Choroid plexus epithelial cell (primary cell): ENCODE data around the gene ASAH2.
A peak's percentile ranks its signal among the peaks of the same experiment; 100 is the strongest.

Experiments used
- DNase-seq: peaks from one replicate; pipeline ENCODE4 v3.0.0-alpha.2; 2010; ENCODE audit warnings: low read depth
- H3K4me3 ChIP-seq: 2 replicates; pipeline ENCODE4 v1.5.1; 2011; ENCODE audit warnings: low read depth, mild to moderate bottlenecking, control low read depth, low read length, moderate library complexity
- CTCF ChIP-seq: conservative IDR thresholded peaks from 2 replicates; pipeline ENCODE4 v1.5.1; 2011; ENCODE audit warnings: low read depth, mild to moderate bottlenecking, control low read depth, inconsistent platforms, low read length, moderate library complexity

Gene ASAH2

GRCh38 chr10:50221470-50221869, 29.8 kb downstream of the ASAH2 start:
- TF ChIP-seq CTCF: no peak
- no peak for DNase-seq
- no peak overlapping the region for H3K4me3 ChIP-seq

DNA sequence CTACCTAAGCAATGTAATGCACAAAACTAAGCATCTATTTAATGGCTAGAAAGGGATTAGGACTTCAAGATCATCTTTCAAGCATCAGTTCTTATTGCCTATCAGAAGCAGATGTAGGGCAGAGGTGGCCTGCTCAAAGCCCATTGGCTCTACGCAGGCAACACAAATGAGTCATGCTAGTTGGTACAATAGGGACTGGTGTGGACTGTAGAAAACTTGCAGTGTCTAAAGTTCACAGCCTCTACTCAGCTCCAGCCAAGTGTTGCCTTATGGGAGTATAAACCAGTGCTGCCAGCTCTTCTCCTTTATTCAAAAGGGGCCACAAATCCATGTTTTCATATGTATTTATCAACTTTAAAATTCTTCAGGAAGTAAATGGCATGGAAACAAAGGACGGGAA, 31.7 kb downstream of the ASAH2 start:
- peak; percentile 2 for DNase-seq
- no peak for TF ChIP-seq CTCF
- no peak overlapping the region for H3K4me3 ChIP-seq

- no peak overlapping the region for H3K4me3 ChIP-seq
- no peak for DNase-seq
- no peak for TF ChIP-seq CTCF
Observed at GRCh38 chr10:50219200-50219599, 32.1 kb downstream of the ASAH2 start.

- H3K4me3 ChIP-seq: no peak overlapping the region
- peak; percentile 58 for DNase-seq
- no peak for TF ChIP-seq CTCF
Observed at GRCh38 chr10:50216894-50217293, 34.4 kb downstream of the ASAH2 start.

- no peak for DNase-seq
- no peak for TF ChIP-seq CTCF
Observed at GRCh38 chr10:50216418-50216817, 34.9 kb downstream of the ASAH2 start.

GRCh38 chr10:50211670-50212069, 39.6 kb downstream of the ASAH2 start:
- no peak for DNase-seq
- H3K4me3 ChIP-seq: no peak overlapping the region
- TF ChIP-seq CTCF: no peak

More at GRCh38 chr10:50216418-50216817, 34.9 kb downstream of the ASAH2 start:
- no peak overlapping the region for H3K4me3 ChIP-seq

DNA sequence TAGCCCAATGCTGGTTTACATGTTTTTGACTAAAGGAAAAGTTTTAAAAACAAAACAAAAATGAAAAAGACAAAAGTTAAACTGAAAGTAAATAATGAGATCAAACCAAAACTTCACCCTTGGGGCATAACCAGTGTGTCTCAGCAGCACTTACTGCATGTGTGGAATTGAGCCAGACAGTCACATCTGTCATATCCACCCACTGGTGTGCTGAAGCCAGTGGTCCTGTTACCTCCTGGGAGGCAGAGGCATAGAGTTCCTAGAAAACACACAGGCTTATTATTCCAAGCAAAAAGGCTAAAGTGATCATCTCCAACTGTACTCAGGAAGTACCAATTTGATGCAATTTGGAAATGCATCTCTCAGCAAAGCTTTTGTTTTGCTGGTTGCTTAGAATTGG, 40.4 kb downstream of the ASAH2 start:
- H3K4me3 ChIP-seq: no peak overlapping the region
- DNase-seq: no peak
- TF ChIP-seq CTCF: no peak
